ENCODE measurements around the gene SKOR2.

SKOR2 gene

GRCh38 chr18:47244086-47244485 lies 7.4 kb downstream of the SKOR2 start:
- WGBS (ENCODE audit: extremely low coverage, insufficient coverage, insufficient read length), result no CpG with 5 or more reads among the region's 4 CpGs
- Histone ChIP-seq H2AK5ac (ENCODE audit: low read length) (no peak overlapping the region), H3K4ac (ENCODE audit: low read depth, low read length) (no peak overlapping the region), H3K79me1 (ENCODE audit: low read length) (no peaks in the 10 kb centered on the region), H4K91ac (ENCODE audit: low read depth, low read length) (no peak overlapping the region), H2BK5ac (ENCODE audit: low read depth, low read length, poor library complexity) (no peak overlapping the region), H3K27ac (ENCODE audit: low read depth, low read length) (no peak overlapping the region), H2BK12ac (ENCODE audit: low read length) (no peak overlapping the region), H3K4me2 (ENCODE audit: low read length) (no peak overlapping the region), H4K12ac (ENCODE audit: low read depth, low read length) (no peak overlapping the region), H3K36me3 (ENCODE audit: control insufficient read depth in 1 of 2, insufficient read depth in 2 of 2, low read length in 2 of 2) (no peaks in the 10 kb centered on the region), H3K4me1 (ENCODE audit: control insufficient read depth in 1 of 2, insufficient read depth in 2 of 2, low read length in 2 of 2) (peaks cover 4 to 7% of the 10 kb centered on the region in 2 experiments), H3K79me2 (ENCODE audit: control insufficient read depth, insufficient read depth, low read length, poor library complexity) (no peaks in the 10 kb centered on the region), H3K27me3 (ENCODE audit: insufficient read depth, low read length) (peaks cover 36% of the 10 kb centered on the region), H2AFZ (ENCODE audit: insufficient read depth, low read length, poor library complexity) (no peak overlapping the region), H3K9ac (ENCODE audit: low read length) (no peak overlapping the region), H3K18ac (ENCODE audit: low read length) (no peak overlapping the region), H2BK120ac (ENCODE audit: insufficient read depth, low read length, poor library complexity) (no peak overlapping the region), H3K4me3 (ENCODE audit: low read depth, low read length) (no peak overlapping the region), H3K9me3 (ENCODE audit: insufficient read depth, low read depth, low read length) (peaks cover 8% of the 10 kb centered on the region), H3K14ac (ENCODE audit: low read length) (no peak overlapping the region), H3K23ac (ENCODE audit: low read length) (no peak overlapping the region), H4K8ac (ENCODE audit: low read depth, low read length) (no peak overlapping the region)
- no peak for DNase-seq

- H3K9me3 ChIP-seq (ENCODE audit: insufficient read depth, low read depth, low read length), result no peaks in the 10 kb centered on the region
- no peak overlapping the region for H2BK120ac ChIP-seq (ENCODE audit: insufficient read depth, low read length, poor library complexity)
- H2BK12ac ChIP-seq (ENCODE audit: low read length), result no peak overlapping the region
- H3K27me3 ChIP-seq (ENCODE audit: insufficient read depth, low read length), result no peaks in the 10 kb centered on the region
- H3K27ac ChIP-seq (ENCODE audit: low read depth, low read length), result no peak overlapping the region
- no peak overlapping the region for H3K4me3 ChIP-seq (ENCODE audit: low read depth, low read length)
- H3K79me2 ChIP-seq (ENCODE audit: control insufficient read depth, insufficient read depth, low read length, poor library complexity), result no peaks in the 10 kb centered on the region
- H3K36me3 ChIP-seq (ENCODE audit: control insufficient read depth in 1 of 2, insufficient read depth in 2 of 2, low read length in 2 of 2), result no peaks in the 10 kb centered on the region
- no peaks in the 10 kb centered on the region for H3K79me1 ChIP-seq (ENCODE audit: low read length)
- no peak overlapping the region for H2AFZ ChIP-seq (ENCODE audit: insufficient read depth, low read length, poor library complexity)
- WGBS (ENCODE audit: extremely low coverage, insufficient coverage, insufficient read length), result no CpG with 5 or more reads among the region's 4 CpGs
- H4K8ac ChIP-seq (ENCODE audit: low read depth, low read length), result no peak overlapping the region
- no peaks in the 10 kb centered on the region for H3K4me1 ChIP-seq (ENCODE audit: control insufficient read depth in 1 of 2, insufficient read depth in 2 of 2, low read length in 2 of 2)
- H3K4me2 ChIP-seq (ENCODE audit: low read length), result no peak overlapping the region
- no peak for DNase-seq
- no peak overlapping the region for H2BK5ac ChIP-seq (ENCODE audit: low read depth, low read length, poor library complexity)
- H4K91ac ChIP-seq (ENCODE audit: low read depth, low read length), result no peak overlapping the region
- no peak overlapping the region for H3K23ac ChIP-seq (ENCODE audit: low read length)
- no peak overlapping the region for H3K18ac ChIP-seq (ENCODE audit: low read length)
- no peak overlapping the region for H3K9ac ChIP-seq (ENCODE audit: low read length)
- H4K12ac ChIP-seq (ENCODE audit: low read depth, low read length), result no peak overlapping the region
- no peak overlapping the region for H3K4ac ChIP-seq (ENCODE audit: low read depth, low read length)
- H3K14ac ChIP-seq (ENCODE audit: low read length), result no peak overlapping the region
- H2AK5ac ChIP-seq (ENCODE audit: low read length), result no peak overlapping the region
Measured at GRCh38 chr18:47235096-47235495, 16.4 kb downstream of the SKOR2 start.

- H3K4ac ChIP-seq (ENCODE audit: low read depth, low read length), result no peak overlapping the region
- no peak overlapping the region for H3K9ac ChIP-seq (ENCODE audit: low read length)
- H3K27ac ChIP-seq (ENCODE audit: low read depth, low read length), result no peak overlapping the region
Measured at GRCh38 chr18:47226660-47227059, 24.8 kb downstream of the SKOR2 start.

GRCh38 chr18:47215554-47216138 lies 35.8 kb downstream of the SKOR2 start:
- H3K4me3 ChIP-seq (ENCODE audit: low read depth, low read length), result no peak overlapping the region
- H3K23ac ChIP-seq (ENCODE audit: low read length), result no peak overlapping the region
- no CpG with 5 or more reads among the region's 5 CpGs for WGBS (ENCODE audit: extremely low coverage, insufficient coverage, insufficient read length)
- no peak overlapping the region for H2BK120ac ChIP-seq (ENCODE audit: insufficient read depth, low read length, poor library complexity)
- H2BK5ac ChIP-seq (ENCODE audit: low read depth, low read length, poor library complexity), result no peak overlapping the region
- H4K91ac ChIP-seq (ENCODE audit: low read depth, low read length), result no peak overlapping the region
- no peak overlapping the region for H3K4ac ChIP-seq (ENCODE audit: low read depth, low read length)
- H3K27me3 ChIP-seq (ENCODE audit: insufficient read depth, low read length), result no peaks in the 10 kb centered on the region
- H4K8ac ChIP-seq (ENCODE audit: low read depth, low read length), result no peak overlapping the region
- H2AFZ ChIP-seq (ENCODE audit: insufficient read depth, low read length, poor library complexity), result no peak overlapping the region
- H4K12ac ChIP-seq (ENCODE audit: low read depth, low read length), result no peak overlapping the region
- no peak overlapping the region for H2BK12ac ChIP-seq (ENCODE audit: low read length)
- H3K79me2 ChIP-seq (ENCODE audit: control insufficient read depth, insufficient read depth, low read length, poor library complexity), result no peaks in the 10 kb centered on the region
- H3K36me3 ChIP-seq (ENCODE audit: control insufficient read depth in 1 of 2, insufficient read depth in 2 of 2, low read length in 2 of 2), result no peaks in the 10 kb centered on the region
- no peaks in the 10 kb centered on the region for H3K9me3 ChIP-seq (ENCODE audit: insufficient read depth, low read depth, low read length)
- no peak overlapping the region for H3K27ac ChIP-seq (ENCODE audit: low read depth, low read length)
- H3K4me1 ChIP-seq (ENCODE audit: control insufficient read depth in 1 of 2, insufficient read depth in 2 of 2, low read length in 2 of 2), result no peaks in the 10 kb centered on the region
- no peak overlapping the region for H3K14ac ChIP-seq (ENCODE audit: low read length)
- no peak overlapping the region for H3K18ac ChIP-seq (ENCODE audit: low read length)
- H3K79me1 ChIP-seq (ENCODE audit: low read length), result no peaks in the 10 kb centered on the region
- H3K9ac ChIP-seq (ENCODE audit: low read length), result no peak overlapping the region
- no peak overlapping the region for H3K4me2 ChIP-seq (ENCODE audit: low read length)
- no peak overlapping the region for H2AK5ac ChIP-seq (ENCODE audit: low read length)
- DNase-seq, result peak; percentile 40 to 63

More at GRCh38 chr18:47226660-47227059, 24.8 kb downstream of the SKOR2 start:
- no peak overlapping the region for H4K12ac ChIP-seq (ENCODE audit: low read depth, low read length)
- H3K4me2 ChIP-seq (ENCODE audit: low read length), result no peak overlapping the region
- no peaks in the 10 kb centered on the region for H3K79me2 ChIP-seq (ENCODE audit: control insufficient read depth, insufficient read depth, low read length, poor library complexity)
- no peaks in the 10 kb centered on the region for H3K79me1 ChIP-seq (ENCODE audit: low read length)
- no peak overlapping the region for H4K91ac ChIP-seq (ENCODE audit: low read depth, low read length)
- no peak overlapping the region for H2BK5ac ChIP-seq (ENCODE audit: low read depth, low read length, poor library complexity)
- no peak overlapping the region for H2BK120ac ChIP-seq (ENCODE audit: insufficient read depth, low read length, poor library complexity)
- no peaks in the 10 kb centered on the region for H3K4me1 ChIP-seq (ENCODE audit: control insufficient read depth in 1 of 2, insufficient read depth in 2 of 2, low read length in 2 of 2)
- H2BK12ac ChIP-seq (ENCODE audit: low read length), result no peak overlapping the region
- H3K36me3 ChIP-seq (ENCODE audit: control insufficient read depth in 1 of 2, insufficient read depth in 2 of 2, low read length in 2 of 2), result no peaks in the 10 kb centered on the region
- H4K8ac ChIP-seq (ENCODE audit: low read depth, low read length), result no peak overlapping the region
- no peak overlapping the region for H2AFZ ChIP-seq (ENCODE audit: insufficient read depth, low read length, poor library complexity)
- no peak overlapping the region for H3K23ac ChIP-seq (ENCODE audit: low read length)
- H3K14ac ChIP-seq (ENCODE audit: low read length), result no peak overlapping the region
- no peak overlapping the region for H3K4me3 ChIP-seq (ENCODE audit: low read depth, low read length)
- H3K18ac ChIP-seq (ENCODE audit: low read length), result no peak overlapping the region
- H3K27me3 ChIP-seq (ENCODE audit: insufficient read depth, low read length), result no peaks in the 10 kb centered on the region
- H3K9me3 ChIP-seq (ENCODE audit: insufficient read depth, low read depth, low read length), result no peaks in the 10 kb centered on the region
- no peak overlapping the region for H2AK5ac ChIP-seq (ENCODE audit: low read length)
- DNase-seq, result peak in 1 of 2 donors; percentile 4

Measured in trophoblast cell (in vitro differentiated cells and primary cell).